HCT116 (cell line): ENCODE data around the gene PDIA2. TPM values are rescaled to one million over a fixed set of nuclear protein-coding genes. Genes with fewer than 3 reads are reported as not detected.

Experiments used
- ATAC-seq: fragments of 200-7000 bp; cut with Tn5 transposase; 2 replicates; pipeline ENCODE4 v1.9.1; 2020; ENCODE audit warnings: mild to moderate bottlenecking, moderate library complexity
- BruUV-seq: library from RNA; stranded (reverse); fragments of 400-500 nt; replicated peaks from 2 replicates; lab custom pipeline; 2021; lab: Mats Ljungman, UMichigan
- CTCF ChIA-PET: fragments of 300-600 bp; sonication (Branson Sonifier 250); formaldehyde crosslinking; loops from one replicate; lab custom pipeline; 2021; ENCODE audit warnings: antibody characterized with exemption; lab: Charles Lee
- POLR2A ChIA-PET: fragments of 300-600, 350-600 bp; sonication (Branson Sonifier 250); formaldehyde crosslinking; loops from one replicate; lab custom pipeline; 2021; ENCODE audit warnings: antibody characterized with exemption; lab: Charles Lee
- RAD21 ChIA-PET, 2 experiments: fragments of 300-600 bp; sonication (Branson Sonifier 250); formaldehyde crosslinking; loops; one replicate each; lab custom pipeline; 2023; ENCODE audit warnings: low total read pairs in 2 of 2; ENCODE audit not compliant: uncharacterized antibody in 2 of 2, unreplicated experiment in 2 of 2, low non-redundant PET in 1 of 2; lab: Charles Lee
- DNase-seq: peaks from one replicate; pipeline ENCODE4 v3.0.0-alpha.2; 2010; ENCODE audit warnings: low read depth, low spot score
- H2AFZ ChIP-seq: fragments of 200-600 bp; shearing (Covaris generic), sonication (generic); 2 replicates; pipeline ENCODE4 v1.6.1; 2017; ENCODE audit warnings: low read depth, mixed run types, mixed read lengths, antibody characterized with exemption, low read length; ENCODE audit not compliant: poor library complexity, severe bottlenecking
- H3K27ac ChIP-seq: 2 replicates; pipeline ENCODE4 v1.5.1; 2012; ENCODE audit warnings: low read depth, low read length
- H3K27me3 ChIP-seq: fragments of 200-600 bp; sonication (generic); 2 replicates; pipeline ENCODE4 v1.6.1; 2016; ENCODE audit warnings: mixed run types, low read length, mixed read lengths; ENCODE audit not compliant: insufficient read depth
- H3K36me3 ChIP-seq, 2 experiments: fragments of 200-500 bp in 1 of 2; fragments of 200-600 bp in 1 of 2; sonication (Bioruptor generic) in 1 of 2; sonication (generic) in 1 of 2; 2 replicates each; pipeline versions ENCODE4 v1.5.1 to v1.6.1; 2014 to 2016; ENCODE audit warnings: low read length in 2 of 2, inconsistent platforms in 1 of 2, mixed read lengths in 1 of 2, mixed run types in 1 of 2; ENCODE audit not compliant: insufficient read depth in 2 of 2, control insufficient read depth in 1 of 2
- H3K4me1 ChIP-seq, 2 experiments: fragments of 200-600 bp in 1 of 2; sonication (generic) in 1 of 2; 2 replicates each; pipeline versions ENCODE4 v1.5.1 to v1.6.1; 2012 to 2017; ENCODE audit warnings: low read length in 2 of 2, inconsistent platforms in 1 of 2, mild to moderate bottlenecking in 1 of 2, mixed read lengths in 1 of 2, mixed run types in 1 of 2, moderate library complexity in 1 of 2; ENCODE audit not compliant: insufficient read depth in 2 of 2, control insufficient read depth in 1 of 2
- H3K4me2 ChIP-seq: fragments of 200-600 bp; sonication (generic); 2 replicates; pipeline ENCODE4 v1.6.1; 2017; ENCODE audit warnings: mixed run types, low read length, mixed read lengths
- H3K4me3 ChIP-seq, 2 experiments: fragments of 200-600 bp in 1 of 2; sonication (generic) in 1 of 2; replicated peaks in 1 of 2; 2 replicates each; pipeline ENCODE4 v1.5.1; 2011 to 2016; ENCODE audit warnings: low read length in 2 of 2, control low read depth in 1 of 2, low read depth in 1 of 2, mild to moderate bottlenecking in 1 of 2, mixed read lengths in 1 of 2, mixed run types in 1 of 2
- H3K79me2 ChIP-seq: fragments of 200-600 bp; sonication (generic); 2 replicates; pipeline ENCODE4 v1.6.1; 2017; ENCODE audit warnings: mild to moderate bottlenecking, mixed run types, low read length, moderate library complexity, mixed read lengths; ENCODE audit not compliant: insufficient read depth
- H3K9ac ChIP-seq: fragments of 200-600 bp; sonication (generic); 2 replicates; pipeline ENCODE4 v1.6.1; 2016; ENCODE audit warnings: low read length, mixed read lengths
- H3K9me2 ChIP-seq: fragments of 200-600 bp; sonication (generic), shearing (Covaris generic); 2 replicates; pipeline ENCODE4 v1.6.1; 2017; ENCODE audit warnings: mixed run types, mild to moderate bottlenecking, moderate library complexity; ENCODE audit not compliant: insufficient read depth
- H3K9me3 ChIP-seq, 2 experiments: fragments of 200-500 bp in 1 of 2; fragments of 200-600 bp in 1 of 2; sonication (Bioruptor generic) in 1 of 2; sonication (generic) in 1 of 2; 2 replicates each; pipeline ENCODE4 v1.6.1; 2014 to 2017; ENCODE audit warnings: low read length in 2 of 2, mixed read lengths in 2 of 2, inconsistent platforms in 1 of 2, low read depth in 1 of 2, mild to moderate bottlenecking in 1 of 2, mixed run types in 1 of 2, moderate library complexity in 1 of 2; ENCODE audit not compliant: control insufficient read depth in 1 of 2, insufficient read depth in 1 of 2
- H4K20me1 ChIP-seq: fragments of 200-600 bp; sonication (generic), shearing (Covaris generic); 2 replicates; pipeline ENCODE4 v1.6.1; 2017; ENCODE audit warnings: mixed run types, mild to moderate bottlenecking, moderate library complexity; ENCODE audit not compliant: insufficient read depth
- CBX3 ChIP-seq: IDR thresholded peaks from 2 replicates; pipeline ENCODE4 v1.6.1; 2012; ENCODE audit warnings: low read depth
- ELF1 ChIP-seq: IDR thresholded peaks from 2 replicates; pipeline ENCODE4 v1.6.1; 2012; ENCODE audit warnings: low read depth, borderline replicate concordance
- EZH2 ChIP-seq: fragments of 200-600 bp; sonication (generic); IDR thresholded peaks from 2 replicates; pipeline ENCODE4 v1.6.1; 2017; ENCODE audit warnings: antibody characterized with exemption, mixed run types
- EZH2phosphoT487 ChIP-seq: fragments of 200-600 bp; IDR thresholded peaks from 2 replicates; pipeline ENCODE4 v1.6.1; 2018; ENCODE audit warnings: antibody characterized with exemption, borderline replicate concordance
- RAD21 ChIP-seq: IDR thresholded peaks from 2 replicates; pipeline ENCODE4 v1.6.1; 2012; ENCODE audit warnings: low read depth, mild to moderate bottlenecking
- REST ChIP-seq: IDR thresholded peaks from 2 replicates; pipeline ENCODE4 v1.6.1; 2012; ENCODE audit warnings: low read depth
- SRF ChIP-seq: IDR thresholded peaks from 2 replicates; pipeline ENCODE4 v1.6.1; 2012; ENCODE audit warnings: low read depth
- ZFX ChIP-seq: fragments of 450-650 bp; IDR thresholded peaks from 2 replicates; pipeline ENCODE4 v1.6.1; 2017
- ZNF274 ChIP-seq: fragments of 200-500 bp; sonication (Bioruptor generic); IDR thresholded peaks from 2 replicates; pipeline ENCODE4 v1.6.1; 2014; ENCODE audit warnings: mild to moderate bottlenecking, low read depth, low read length, inconsistent platforms
- intact Hi-C: fragments of 100-400 bp; cut with micrococcal nuclease; formaldehyde crosslinking; loops from 2 replicates; pipeline ENCODE4 v1.10.0; 2022
- total RNA-seq: library from RNA; stranded (reverse); gene quantifications from one replicate; pipeline ENCODE4 v1.2.1, GENCODE V29; 2021; ENCODE audit not compliant: unreplicated experiment
- TF ChIP-seq, protein P1 (sequence below): IDR thresholded peaks from 2 replicates; pipeline ENCODE4 v1.6.1; 2012
- TF ChIP-seq, protein P2 (sequence below): IDR thresholded peaks from 2 replicates; pipeline ENCODE4 v1.6.1; 2011; ENCODE audit warnings: mild to moderate bottlenecking, low read length, moderate library complexity; ENCODE audit not compliant: insufficient replicate concordance; ENCODE audit errors: extremely low read depth

PDIA2 gene
- total RNA-seq, 1 experiment from 2014 or later, result 0.93 TPM

- DNase-seq, result no peak
- H3K4me3 ChIP-seq, result no peak overlapping the region
Observed at GRCh38 chr16:287298-287811, 4.4 kb downstream of the PDIA2 start.

DNA sequence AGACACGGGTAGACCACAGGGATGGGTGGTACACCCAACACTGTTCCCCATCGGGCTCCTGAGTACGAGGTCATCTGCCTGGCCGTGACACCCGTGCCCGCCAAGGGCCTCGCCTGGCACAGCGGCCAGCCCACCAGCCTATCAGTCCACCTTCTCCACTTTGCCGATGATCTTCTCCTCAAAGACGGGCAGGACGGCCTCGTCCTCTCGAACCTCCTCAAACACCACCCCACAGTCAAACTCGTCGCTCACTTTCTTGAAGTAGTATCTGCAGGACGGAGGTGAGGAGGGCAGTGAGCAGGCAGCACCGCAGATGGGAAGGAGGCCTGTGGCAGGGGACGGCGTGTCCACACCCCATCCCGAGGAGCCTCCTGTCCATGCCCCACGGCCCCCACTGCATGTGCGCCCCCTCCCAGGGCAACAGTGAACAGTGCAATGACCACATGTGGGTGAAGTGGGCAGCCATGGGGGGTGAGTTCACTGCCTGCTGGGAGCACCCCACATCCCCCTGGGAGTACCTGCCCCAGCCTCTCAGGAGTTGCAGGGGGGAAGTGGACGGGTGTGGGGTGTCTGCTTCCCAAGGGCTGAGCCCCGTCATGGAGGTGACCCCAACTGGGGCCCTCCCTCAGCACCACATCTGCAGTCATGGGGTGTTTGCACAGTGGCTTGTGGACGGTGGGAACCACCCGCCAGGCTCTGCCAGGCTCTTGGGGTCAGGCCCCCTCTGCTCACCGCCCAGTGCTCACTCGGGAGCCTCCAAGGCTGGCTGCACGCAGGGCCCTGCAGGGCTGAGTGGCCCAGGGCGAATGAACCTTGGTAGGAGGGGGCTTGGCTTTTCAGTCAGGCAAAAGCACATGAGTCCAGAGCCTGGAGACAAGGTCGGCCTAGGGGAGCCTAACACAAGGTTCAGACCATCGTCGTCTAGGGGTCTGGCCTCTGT, 5.3 kb downstream of the PDIA2 start:
- H3K9me2 ChIP-seq, result no peaks in the 10 kb centered on the region
- ChIA-PET CTCF (no interaction called here), RAD21 (no interaction called here), POLR2A (no interaction called here)
- H3K36me3 ChIP-seq, result no peaks in the 10 kb centered on the region
- no peak overlapping the region for H3K9ac ChIP-seq
- H3K79me2 ChIP-seq, result no peaks in the 10 kb centered on the region
- BruUV-seq, result no TSS peak
- ATAC-seq, result no peak
- H3K4me1 ChIP-seq, result no peaks in the 10 kb centered on the region
- H3K9me3 ChIP-seq, result no peaks in the 10 kb centered on the region
- no peak for DNase-seq
- H4K20me1 ChIP-seq, result no peaks in the 10 kb centered on the region
- no peak overlapping the region for H3K4me2 ChIP-seq
- no peak overlapping the region for H3K4me3 ChIP-seq
- H3K27me3 ChIP-seq, result no peaks in the 10 kb centered on the region
- no peak overlapping the region for H2AFZ ChIP-seq
- intact Hi-C loops, result no loop called here
- H3K27ac ChIP-seq, result no peak overlapping the region
- TF ChIP-seq EZH2phosphoT487 (no peak), ELF1 (no peak), REST (no peak), ZNF274 (no peak)
- TF ChIP-seq, protein P1, sequence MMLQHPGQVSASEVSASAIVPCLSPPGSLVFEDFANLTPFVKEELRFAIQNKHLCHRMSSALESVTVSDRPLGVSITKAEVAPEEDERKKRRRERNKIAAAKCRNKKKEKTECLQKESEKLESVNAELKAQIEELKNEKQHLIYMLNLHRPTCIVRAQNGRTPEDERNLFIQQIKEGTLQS, result no peak

More at GRCh38 chr16:287298-287811, 4.4 kb downstream of the PDIA2 start:
- intact Hi-C loops, result no loop called here
- H3K4me2 ChIP-seq, result no peak overlapping the region
- H3K9me3 ChIP-seq, result no peaks in the 10 kb centered on the region
- H3K9me2 ChIP-seq, result no peaks in the 10 kb centered on the region
- BruUV-seq, result no TSS peak
- H2AFZ ChIP-seq, result no peak overlapping the region
- H3K79me2 ChIP-seq, result no peaks in the 10 kb centered on the region
- H3K36me3 ChIP-seq, result no peaks in the 10 kb centered on the region
- TF ChIP-seq SRF, result no peak
- no peak for TF ChIP-seq ZFX
- no peak for TF ChIP-seq CBX3
- no peak for TF ChIP-seq RAD21
- TF ChIP-seq EZH2, result no peak
- no peak for TF ChIP-seq ZNF274
- TF ChIP-seq, protein P2, sequence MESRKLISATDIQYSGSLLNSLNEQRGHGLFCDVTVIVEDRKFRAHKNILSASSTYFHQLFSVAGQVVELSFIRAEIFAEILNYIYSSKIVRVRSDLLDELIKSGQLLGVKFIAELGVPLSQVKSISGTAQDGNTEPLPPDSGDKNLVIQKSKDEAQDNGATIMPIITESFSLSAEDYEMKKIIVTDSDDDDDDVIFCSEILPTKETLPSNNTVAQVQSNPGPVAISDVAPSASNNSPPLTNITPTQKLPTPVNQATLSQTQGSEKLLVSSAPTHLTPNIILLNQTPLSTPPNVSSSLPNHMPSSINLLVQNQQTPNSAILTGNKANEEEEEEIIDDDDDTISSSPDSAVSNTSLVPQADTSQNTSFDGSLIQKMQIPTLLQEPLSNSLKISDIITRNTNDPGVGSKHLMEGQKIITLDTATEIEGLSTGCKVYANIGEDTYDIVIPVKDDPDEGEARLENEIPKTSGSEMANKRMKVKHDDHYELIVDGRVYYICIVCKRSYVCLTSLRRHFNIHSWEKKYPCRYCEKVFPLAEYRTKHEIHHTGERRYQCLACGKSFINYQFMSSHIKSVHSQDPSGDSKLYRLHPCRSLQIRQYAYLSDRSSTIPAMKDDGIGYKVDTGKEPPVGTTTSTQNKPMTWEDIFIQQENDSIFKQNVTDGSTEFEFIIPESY, result no peak
- H3K4me1 ChIP-seq, result no peaks in the 10 kb centered on the region
- RAD21 ChIA-PET, result no interaction called here
- H3K27ac ChIP-seq, result no peak overlapping the region
- H3K27me3 ChIP-seq, result no peaks in the 10 kb centered on the region
- no peak for ATAC-seq
- CTCF ChIA-PET, result no interaction called here
- POLR2A ChIA-PET, result no interaction called here
- H3K9ac ChIP-seq, result no peak overlapping the region
- H4K20me1 ChIP-seq, result no peaks in the 10 kb centered on the region
